Naive thymus-derived CD4-positive, alpha-beta T cell (primary cell): ENCODE measurements around the gene TTC7B. TPM values are rescaled to one million over a fixed set of nuclear protein-coding genes. Genes with fewer than 3 reads are reported as not detected.

Source experiments
- ATAC-seq: fragments of 150-1000 bp; cut with Tn5 transposase; 2 replicates; pipeline ENCODE4 v1.10.0; 2021; ENCODE audit warnings: mild to moderate bottlenecking, moderate library complexity
- CTCF ChIA-PET: fragments of 350-600 bp; sonication (Branson Sonifier 250); formaldehyde crosslinking; loops from one replicate; lab custom pipeline; 2021; ENCODE audit warnings: antibody characterized with exemption; lab: Charles Lee
- POLR2A ChIA-PET: fragments of 350-600 bp; sonication (Branson Sonifier 250); formaldehyde crosslinking; loops from one replicate; lab custom pipeline; 2021; ENCODE audit warnings: antibody characterized with exemption, inconsistent platforms; lab: Charles Lee
- DNase-seq, 9 donors: peaks; one replicate each; pipeline versions ENCODE4 v3.0.0 to v3.0.0-alpha.2; 2020 to 2022; ENCODE audit warnings: mixed read lengths in 1 of 9
- H3K27ac ChIP-seq: one replicate; pipeline ENCODE4 v1.7.0; 2013; ENCODE audit warnings: mild to moderate bottlenecking, low read depth, low read length, moderate library complexity
- H3K27me3 ChIP-seq, 2 donors: one replicate each; pipeline ENCODE4 v1.7.0; 2013; ENCODE audit warnings: low read length in 2 of 2, mild to moderate bottlenecking in 2 of 2, moderate library complexity in 2 of 2; ENCODE audit not compliant: control insufficient read depth in 2 of 2, insufficient read depth in 2 of 2
- H3K36me3 ChIP-seq, 3 experiments: 1 replicate in 2 of 3; 2 replicates in 1 of 3; pipeline ENCODE4 v1.7.0; 2013; ENCODE audit warnings: low read length in 3 of 3, mild to moderate bottlenecking in 3 of 3, moderate library complexity in 1 of 3; ENCODE audit not compliant: insufficient read depth in 3 of 3, control insufficient read depth in 2 of 3
- H3K4me1 ChIP-seq, 2 donors: one replicate each; pipeline ENCODE4 v1.7.0; 2013; ENCODE audit warnings: low read length in 2 of 2, mild to moderate bottlenecking in 2 of 2, moderate library complexity in 1 of 2; ENCODE audit not compliant: control insufficient read depth in 2 of 2, insufficient read depth in 2 of 2
- H3K4me3 ChIP-seq: 2 replicates; pipeline ENCODE4 v1.7.0; 2013; ENCODE audit warnings: mild to moderate bottlenecking, low read length
- H3K9me3 ChIP-seq, 3 experiments: 1 replicate in 2 of 3; 2 replicates in 1 of 3; pipeline ENCODE4 v1.7.0; 2013; ENCODE audit warnings: low read length in 3 of 3; ENCODE audit not compliant: control insufficient read depth in 2 of 3
- H3K27ac Mint-ChIP-seq, 9 donors: one replicate each; pipeline ENCODE4 v1.8.0; 2020 to 2022; ENCODE audit warnings: mixed read lengths in 9 of 9, mild to moderate bottlenecking in 8 of 9, moderate library complexity in 5 of 9, inconsistent platforms in 2 of 9
- H3K27me3 Mint-ChIP-seq, 5 donors: one replicate each; pipeline ENCODE4 v1.8.0; 2021 to 2022; ENCODE audit warnings: mixed read lengths in 5 of 5, mild to moderate bottlenecking in 1 of 5
- H3K36me3 Mint-ChIP-seq, 5 donors: one replicate each; pipeline ENCODE4 v1.8.0; 2020 to 2022; ENCODE audit warnings: mixed read lengths in 5 of 5, mild to moderate bottlenecking in 3 of 5, inconsistent platforms in 1 of 5
- H3K4me1 Mint-ChIP-seq, 7 donors: one replicate each; pipeline ENCODE4 v1.8.0; 2020 to 2022; ENCODE audit warnings: mixed read lengths in 7 of 7, mild to moderate bottlenecking in 3 of 7, inconsistent platforms in 1 of 7
- H3K4me3 Mint-ChIP-seq, 10 donors: one replicate each; pipeline ENCODE4 v1.8.0; 2020 to 2022; ENCODE audit warnings: mild to moderate bottlenecking in 10 of 10, mixed read lengths in 10 of 10, moderate library complexity in 6 of 10, inconsistent platforms in 2 of 10
- H3K9me3 Mint-ChIP-seq, 11 donors: one replicate each; pipeline ENCODE4 v1.8.0; 2020 to 2022; ENCODE audit warnings: mixed read lengths in 11 of 11, mild to moderate bottlenecking in 4 of 11, inconsistent platforms in 1 of 11, moderate library complexity in 1 of 11
- intact Hi-C, 2 donors: fragments of 100-400 bp; cut with micrococcal nuclease; formaldehyde crosslinking; loops; one replicate each; pipeline ENCODE4 v1.15.1; 2023
- polyA plus RNA-seq, 2 donors: library from polyadenylated mRNA; unstranded; fragments of 300-500 nt; fragmentation: Illumina TruSeq; gene quantifications; one replicate each; pipeline ENCODE4 v1.2.3, GENCODE V29; 2021
- total RNA-seq, 6 experiments: library from RNA in 5 of 6; stranded (reverse) in 5 of 6; gene quantifications; 1 replicate in 5 of 6; 2 replicates in 1 of 6; pipeline ENCODE4 v1.2.3 and lab custom pipeline; 2021 to 2026

TTC7B gene
- total and polyA plus RNA-seq, 7 experiments from 2014 or later = 0.08 to 9.5 (median 3.4) TPM; not detected in 2

DNA sequence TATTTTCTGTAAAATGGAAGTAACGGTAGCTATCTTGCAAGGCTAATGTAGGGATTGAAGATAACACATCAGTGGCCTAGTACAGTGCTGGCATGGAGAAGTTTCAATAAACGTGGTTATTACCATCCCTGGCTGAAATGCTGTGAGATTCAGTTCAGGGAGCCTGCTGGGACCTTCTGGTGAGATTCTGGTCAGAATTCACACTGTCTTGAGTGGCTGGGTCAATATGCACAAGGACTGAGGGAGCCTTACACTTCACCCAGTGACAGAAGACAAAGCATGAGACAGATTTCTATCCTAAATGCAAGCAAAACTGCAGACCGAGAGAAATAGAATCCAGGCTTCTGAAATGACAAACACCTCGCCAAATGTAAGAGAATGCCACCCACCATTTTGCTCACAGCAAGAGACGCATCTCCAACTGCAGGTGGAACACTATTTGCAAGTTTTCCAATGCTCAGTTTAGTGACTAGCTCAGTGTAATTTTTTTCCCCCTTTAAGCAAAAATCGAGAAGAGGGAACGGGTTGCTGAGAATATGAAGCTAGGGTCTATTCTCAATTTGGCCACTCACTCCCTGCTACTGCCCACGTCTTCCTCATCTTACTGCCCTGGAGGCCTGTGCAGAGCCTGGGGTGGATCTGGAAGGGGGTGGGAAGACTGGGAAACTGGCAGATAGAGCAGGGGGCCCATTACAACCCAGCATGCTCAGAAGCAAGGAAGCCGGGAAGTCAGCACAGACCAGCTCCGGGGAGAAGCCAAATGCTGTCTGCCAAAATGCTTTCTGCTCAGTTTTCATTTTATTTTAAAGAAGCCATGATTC lies 201.3 kb downstream of the TTC7B start:
- Mint-ChIP-seq H3K27ac (peak overlapping the region in 1 of 9 donors; percentile 15), H3K4me3 (no peak overlapping the region), H3K9me3 (peaks cover 0 to under 1% (median 0%) of the 10 kb centered on the region in 11 donors), H3K27me3 (no peaks in the 10 kb centered on the region), H3K36me3 (no peaks in the 10 kb centered on the region), H3K4me1 (peaks cover 0 to 1% (median 0%) of the 10 kb centered on the region in 7 donors)
- DNase-seq (no peak), ATAC-seq (no peak)
- H3K27me3 ChIP-seq = no peaks in the 10 kb centered on the region
- H3K9me3 ChIP-seq = no peaks in the 10 kb centered on the region
- CTCF ChIA-PET = no interaction called here
- intact Hi-C loops = no loop called here
- no peaks in the 10 kb centered on the region for H3K36me3 ChIP-seq
- H3K4me1 ChIP-seq = no peaks in the 10 kb centered on the region
- POLR2A ChIA-PET = no interaction called here
- no peak overlapping the region for H3K27ac ChIP-seq
- H3K4me3 ChIP-seq = no peak overlapping the region

DNA sequence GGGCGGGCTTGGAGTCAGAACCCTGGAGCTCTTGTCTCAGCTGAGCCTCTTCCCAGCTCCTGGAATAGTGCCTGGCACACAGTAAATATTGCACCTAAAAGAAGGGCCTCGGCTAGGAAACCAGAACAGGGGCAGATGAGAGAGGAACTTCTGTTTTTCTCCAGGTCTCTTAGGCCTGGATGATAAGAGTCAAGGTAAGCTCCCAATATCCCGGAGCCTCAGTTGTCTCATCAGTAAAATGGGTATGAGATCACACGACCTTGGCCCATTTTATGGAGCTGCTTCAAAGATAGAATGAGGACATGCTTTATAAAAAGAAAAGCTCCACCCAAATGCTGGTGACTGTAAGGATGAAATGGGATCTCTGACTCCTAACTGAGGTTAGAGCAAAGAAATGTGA lies 202.2 kb downstream of the TTC7B start:
- intact Hi-C loops = no loop called here
- DNase-seq (no peak), ATAC-seq (no peak)
- no peak overlapping the region for H3K27ac Mint-ChIP-seq
- CTCF ChIA-PET = no interaction called here
- H3K9me3 ChIP-seq = no peaks in the 10 kb centered on the region
- no peaks in the 10 kb centered on the region for H3K36me3 ChIP-seq
- no peaks in the 10 kb centered on the region for H3K27me3 Mint-ChIP-seq
- H3K9me3 Mint-ChIP-seq = no peaks in the 10 kb centered on the region
- no peak overlapping the region for H3K4me3 Mint-ChIP-seq
- no peaks in the 10 kb centered on the region for H3K4me1 ChIP-seq
- no peaks in the 10 kb centered on the region for H3K27me3 ChIP-seq
- POLR2A ChIA-PET = no interaction called here
- H3K4me3 ChIP-seq = no peak overlapping the region
- no peaks in the 10 kb centered on the region for H3K4me1 Mint-ChIP-seq
- no peaks in the 10 kb centered on the region for H3K36me3 Mint-ChIP-seq
- no peak overlapping the region for H3K27ac ChIP-seq

DNA sequence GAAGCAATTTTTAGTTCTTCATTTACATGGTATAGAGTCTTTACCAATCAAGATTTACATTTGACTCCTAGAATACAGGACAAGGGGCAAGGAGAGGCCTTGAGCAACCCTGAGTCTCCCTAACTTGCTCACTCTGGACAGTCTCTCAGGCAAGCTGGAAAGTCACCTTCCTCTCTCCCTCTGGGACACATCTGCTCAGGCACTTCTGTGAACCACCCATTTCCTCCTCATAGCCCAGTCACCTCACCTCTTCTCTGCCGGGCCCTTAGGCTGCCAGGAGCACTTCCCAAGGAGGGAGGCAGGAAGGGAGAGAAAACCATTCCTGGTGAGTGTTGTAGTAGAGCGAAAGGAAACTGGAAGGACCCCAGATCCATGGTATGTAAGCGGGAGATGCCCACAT lies 202.8 kb downstream of the TTC7B start:
- no peaks in the 10 kb centered on the region for H3K9me3 Mint-ChIP-seq
- ATAC-seq = no peak
- intact Hi-C loops = no loop called here

DNA sequence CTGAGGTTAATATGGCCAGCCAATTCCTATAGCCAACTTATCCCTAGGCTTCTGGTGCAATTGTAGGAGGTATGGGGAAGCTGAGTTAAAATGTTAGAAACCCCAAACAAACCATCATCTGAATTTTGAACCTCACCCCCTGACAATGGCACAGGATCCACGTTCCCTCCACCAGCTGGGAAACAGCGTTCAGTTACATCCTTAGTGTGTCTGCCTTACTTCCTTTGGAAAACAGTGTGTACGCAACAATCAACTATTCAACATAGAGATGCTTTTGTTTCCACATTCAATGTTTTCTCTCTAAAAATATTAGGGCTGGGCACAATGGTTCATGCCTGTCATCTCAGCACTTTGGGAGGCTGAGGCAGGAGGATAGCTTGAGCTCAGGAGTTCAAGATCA lies 203.4 kb downstream of the TTC7B start:
- H3K27ac ChIP-seq = no peak overlapping the region
- H3K9me3 ChIP-seq = no peaks in the 10 kb centered on the region
- peaks cover 0 to 4% (median 0%) of the 10 kb centered on the region in 5 donors for H3K27me3 Mint-ChIP-seq
- no peak overlapping the region for H3K4me3 ChIP-seq
- no peaks in the 10 kb centered on the region for H3K36me3 Mint-ChIP-seq
- DNase-seq (no peak), ATAC-seq (no peak)
- H3K4me1 ChIP-seq = no peaks in the 10 kb centered on the region
- intact Hi-C loops = no loop called here
- no peaks in the 10 kb centered on the region for H3K9me3 Mint-ChIP-seq
- no peak overlapping the region for H3K27ac Mint-ChIP-seq
- ChIA-PET POLR2A (no interaction called here), CTCF (no interaction called here)
- no peaks in the 10 kb centered on the region for H3K36me3 ChIP-seq
- H3K4me3 Mint-ChIP-seq = no peak overlapping the region
- H3K27me3 ChIP-seq = no peaks in the 10 kb centered on the region
- peaks cover 0 to 2% (median 0%) of the 10 kb centered on the region in 7 donors for H3K4me1 Mint-ChIP-seq

More for the DNA sequence above, 202.8 kb downstream of the TTC7B start:
- H3K36me3 ChIP-seq = no peaks in the 10 kb centered on the region
- H3K4me3 ChIP-seq = no peak overlapping the region
- CTCF ChIA-PET = no interaction called here
- no peak overlapping the region for H3K27ac ChIP-seq
- no peaks in the 10 kb centered on the region for H3K4me1 ChIP-seq
- Mint-ChIP-seq H3K27me3 (peaks cover 0 to under 1% (median 0%) of the 10 kb centered on the region in 5 donors), H3K36me3 (no peaks in the 10 kb centered on the region), H3K4me3 (no peak overlapping the region), H3K4me1 (no peaks in the 10 kb centered on the region), H3K27ac (no peak overlapping the region)
- POLR2A ChIA-PET = no interaction called here
- no peaks in the 10 kb centered on the region for H3K27me3 ChIP-seq
- DNase-seq = no peak
- no peaks in the 10 kb centered on the region for H3K9me3 ChIP-seq

DNA sequence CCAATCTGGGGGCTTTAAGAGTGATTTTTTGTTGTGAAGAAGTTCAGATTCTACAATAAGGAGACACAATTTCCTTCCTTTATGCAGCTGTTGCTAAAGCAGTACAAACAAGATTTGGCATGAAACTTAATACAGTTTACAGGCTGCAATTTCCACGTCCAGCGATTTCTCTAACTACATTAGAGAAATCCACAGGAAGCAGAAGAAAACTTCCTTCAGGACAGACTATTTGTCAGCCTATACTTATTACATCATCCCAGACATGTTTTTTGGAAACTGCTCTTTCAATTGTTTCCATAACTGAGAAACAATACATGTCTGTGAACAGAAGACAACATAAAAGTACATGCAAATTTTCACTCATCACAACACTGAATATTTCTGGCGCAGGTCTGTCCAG lies 204.3 kb downstream of the TTC7B start:
- H3K27ac Mint-ChIP-seq = no peak overlapping the region
- Histone ChIP-seq H3K27me3 (no peaks in the 10 kb centered on the region), H3K9me3 (no peaks in the 10 kb centered on the region), H3K27ac (no peak overlapping the region), H3K4me3 (no peak overlapping the region), H3K4me1 (no peaks in the 10 kb centered on the region), H3K36me3 (no peaks in the 10 kb centered on the region)
- H3K4me1 Mint-ChIP-seq = peaks cover 0 to 2% (median 0%) of the 10 kb centered on the region in 7 donors
- ChIA-PET CTCF (no interaction called here), POLR2A (no interaction called here)
- no peaks in the 10 kb centered on the region for H3K9me3 Mint-ChIP-seq
- H3K27me3 Mint-ChIP-seq = peaks cover 0 to 4% (median 0%) of the 10 kb centered on the region in 5 donors
- intact Hi-C loops = no loop called here
- ATAC-seq (no peak), DNase-seq (no peak)
- no peaks in the 10 kb centered on the region for H3K36me3 Mint-ChIP-seq
- H3K4me3 Mint-ChIP-seq = no peak overlapping the region

DNA sequence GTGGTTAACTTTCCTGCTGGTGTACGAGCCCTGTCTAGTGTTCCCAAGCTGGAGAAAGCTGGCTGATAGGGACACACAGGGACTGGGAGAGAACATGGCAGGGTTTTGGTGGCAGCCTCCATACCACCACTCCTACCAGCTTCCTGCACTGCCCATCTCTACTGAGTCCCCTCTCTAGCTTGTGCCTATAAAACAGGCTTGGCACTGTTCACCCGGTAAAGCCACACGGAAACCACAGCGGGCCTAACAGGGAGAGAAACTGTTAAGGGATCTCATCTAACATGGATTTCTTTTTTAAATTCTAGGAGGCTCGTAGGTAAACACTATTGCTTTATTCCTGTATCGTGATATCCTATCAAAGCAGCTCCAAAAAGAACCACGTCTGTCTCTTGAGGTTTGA lies 204.7 kb downstream of the TTC7B start:
- peaks cover 0 to 4% (median 0%) of the 10 kb centered on the region in 5 donors for H3K27me3 Mint-ChIP-seq
- H3K9me3 Mint-ChIP-seq = no peaks in the 10 kb centered on the region

More for the DNA sequence above, 204.7 kb downstream of the TTC7B start:
- no peak overlapping the region for H3K4me3 ChIP-seq
- no peak for ATAC-seq
- Mint-ChIP-seq H3K4me1 (peaks cover 0 to 2% (median 0%) of the 10 kb centered on the region in 7 donors), H3K4me3 (no peak overlapping the region), H3K36me3 (no peaks in the 10 kb centered on the region), H3K27ac (no peak overlapping the region)
- H3K27ac ChIP-seq = no peak overlapping the region
- intact Hi-C loops = no loop called here
- no peaks in the 10 kb centered on the region for H3K9me3 ChIP-seq
- no peaks in the 10 kb centered on the region for H3K27me3 ChIP-seq
- no peaks in the 10 kb centered on the region for H3K36me3 ChIP-seq
- POLR2A ChIA-PET = no interaction called here
- H3K4me1 ChIP-seq = no peaks in the 10 kb centered on the region
- CTCF ChIA-PET = no interaction called here
- DNase-seq = no peak
